OCI-LY7 (cell line): Measurements from ENCODE around the gene ARHGAP6. TPM values are rescaled to one million over a fixed set of nuclear protein-coding genes. Genes with fewer than 3 reads are reported as not detected.

Source experiments
- BruUV-seq: library from RNA; stranded (reverse); fragments of 400-500 nt; replicated peaks from 2 replicates; lab custom pipeline; 2021; lab: Mats Ljungman, UMichigan
- CTCF ChIA-PET: fragments of 300-600 bp; sonication (Branson Sonifier 250); formaldehyde crosslinking; loops from one replicate; lab custom pipeline; 2022; ENCODE audit warnings: antibody characterized with exemption; ENCODE audit not compliant: unreplicated experiment; lab: Charles Lee
- POLR2A ChIA-PET: fragments of 300-600 bp; sonication (Branson Sonifier 250); formaldehyde crosslinking; loops from one replicate; lab custom pipeline; 2022; ENCODE audit warnings: antibody characterized with exemption; lab: Charles Lee
- DNase-seq: peaks from one replicate; pipeline ENCODE4 v3.0.0-alpha.2; 2015; ENCODE audit warnings: low spot score
- H2AFZ ChIP-seq: fragments of 200-600 bp; sonication (generic), shearing (Covaris generic); 2 replicates; pipeline ENCODE4 v1.6.1; 2014; ENCODE audit warnings: mild to moderate bottlenecking, antibody characterized with exemption, low read length, moderate library complexity
- H3K27ac ChIP-seq: fragments of 200-600 bp; sonication (generic); 2 replicates; pipeline ENCODE4 v1.5.1; 2014; ENCODE audit warnings: mixed run types, low read depth, mild to moderate bottlenecking, moderate library complexity, low read length, inconsistent platforms; ENCODE audit not compliant: poor library complexity, severe bottlenecking
- H3K36me3 ChIP-seq: fragments of 200-600 bp; sonication (generic); 2 replicates; pipeline ENCODE4 v1.6.1; 2014; ENCODE audit warnings: mild to moderate bottlenecking, antibody characterized with exemption, low read length, moderate library complexity, mixed read lengths; ENCODE audit not compliant: insufficient read depth
- H3K4me1 ChIP-seq: fragments of 200-600 bp; sonication (generic); 2 replicates; pipeline ENCODE4 v1.5.1; 2014; ENCODE audit warnings: mild to moderate bottlenecking, low read length; ENCODE audit not compliant: insufficient read depth, poor library complexity, severe bottlenecking
- H3K4me2 ChIP-seq: fragments of 200-600 bp; sonication (generic); 2 replicates; pipeline ENCODE4 v1.6.1; 2014; ENCODE audit warnings: mild to moderate bottlenecking, low read length
- H3K4me3 ChIP-seq: fragments of 200-600 bp; sonication (generic); 2 replicates; pipeline ENCODE4 v1.5.1; 2014; ENCODE audit warnings: mild to moderate bottlenecking, low read depth, low read length; ENCODE audit not compliant: poor library complexity, severe bottlenecking
- H3K79me2 ChIP-seq: fragments of 200-600 bp; sonication (generic); 2 replicates; pipeline ENCODE4 v1.6.1; 2016; ENCODE audit warnings: low read depth, mild to moderate bottlenecking, low read length, moderate library complexity, mixed read lengths; ENCODE audit not compliant: insufficient read depth
- H3K9me2 ChIP-seq: fragments of 200-600 bp; sonication (generic); 2 replicates; pipeline ENCODE4 v1.6.1; 2016; ENCODE audit warnings: mild to moderate bottlenecking, low read length, mixed read lengths; ENCODE audit not compliant: insufficient read depth
- H3K9me3 ChIP-seq: fragments of 200-600 bp; sonication (generic); 2 replicates; pipeline ENCODE4 v1.6.1; 2014; ENCODE audit warnings: mild to moderate bottlenecking, mixed run types, low read length, mixed read lengths
- H4K20me1 ChIP-seq: fragments of 200-600 bp; sonication (generic); 2 replicates; pipeline ENCODE4 v1.6.1; 2014; ENCODE audit warnings: mild to moderate bottlenecking, antibody characterized with exemption, low read length, moderate library complexity, mixed read lengths; ENCODE audit not compliant: insufficient read depth
- EZH2phosphoT487 ChIP-seq: fragments of 200-600 bp; sonication (generic); IDR thresholded peaks from 2 replicates; pipeline ENCODE4 v1.6.1; 2018; ENCODE audit warnings: low read depth, borderline replicate concordance, mild to moderate bottlenecking, mixed run types, antibody characterized with exemption, low read length, moderate library complexity, mixed read lengths
- intact Hi-C: fragments of 100-400 bp; cut with micrococcal nuclease; formaldehyde crosslinking; loops from one replicate; pipeline ENCODE4 v1.10.0; 2022; ENCODE audit not compliant: unreplicated experiment
- total RNA-seq, 2 experiments: library from RNA; depleted of rRNA in 1 of 2; stranded (reverse); fragments of >200 nt in 1 of 2; shearing (Covaris generic) in 1 of 2; gene quantifications; 2 replicates each; pipeline ENCODE4 v1.2.3, GENCODE V29; 2014 to 2022
- TF ChIP-seq, protein P1 (sequence below): fragments of 200-600 bp; sonication (generic); conservative IDR thresholded peaks from 2 replicates; pipeline ENCODE4 v1.5.1; 2014; ENCODE audit warnings: mild to moderate bottlenecking, antibody characterized with exemption, low read length, moderate library complexity, mixed read lengths

ARHGAP6 gene
- total RNA-seq, 2 experiments from 2014 or later, result not detected

DNA sequence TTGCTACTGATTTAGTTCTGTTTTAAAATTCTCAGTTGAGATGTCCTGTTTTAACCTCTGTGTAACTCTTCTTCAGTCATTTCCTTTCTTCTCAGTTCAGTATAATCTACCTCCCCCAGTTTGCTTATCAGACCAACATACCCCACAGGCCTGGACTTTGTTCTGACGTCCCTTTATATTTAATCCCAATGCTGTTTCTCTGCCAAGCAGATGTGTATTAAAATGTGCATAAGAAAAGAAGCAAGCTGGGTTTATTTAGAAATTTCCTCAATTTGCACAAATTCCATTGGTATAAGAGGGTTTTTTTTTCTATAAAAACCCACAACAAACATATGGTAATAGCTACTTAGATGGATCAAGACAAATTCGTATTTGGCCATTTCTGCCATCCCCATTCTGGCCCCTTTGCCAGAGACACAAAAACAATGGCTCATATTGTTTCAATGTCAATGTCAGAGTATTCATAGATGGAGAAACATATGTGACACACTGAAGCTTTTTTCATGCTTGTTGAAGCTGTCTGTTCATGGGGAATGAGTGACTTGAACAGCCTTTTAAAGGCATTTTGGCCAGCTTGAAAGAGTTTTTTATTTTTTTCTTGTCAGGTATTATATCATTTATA lies 530.0 kb downstream of the ARHGAP6 start:
- Histone ChIP-seq H4K20me1 (no peaks in the 10 kb centered on the region), H2AFZ (no peak overlapping the region), H3K79me2 (no peaks in the 10 kb centered on the region), H3K4me1 (peaks cover 7% of the 10 kb centered on the region), H3K36me3 (no peaks in the 10 kb centered on the region), H3K4me3 (no peak overlapping the region), H3K4me2 (no peak overlapping the region), H3K27ac (no peak overlapping the region), H3K9me3 (no peaks in the 10 kb centered on the region), H3K9me2 (no peaks in the 10 kb centered on the region)
- DNase-seq, result no peak
- no TSS peak for BruUV-seq
- TF ChIP-seq, protein P1, sequence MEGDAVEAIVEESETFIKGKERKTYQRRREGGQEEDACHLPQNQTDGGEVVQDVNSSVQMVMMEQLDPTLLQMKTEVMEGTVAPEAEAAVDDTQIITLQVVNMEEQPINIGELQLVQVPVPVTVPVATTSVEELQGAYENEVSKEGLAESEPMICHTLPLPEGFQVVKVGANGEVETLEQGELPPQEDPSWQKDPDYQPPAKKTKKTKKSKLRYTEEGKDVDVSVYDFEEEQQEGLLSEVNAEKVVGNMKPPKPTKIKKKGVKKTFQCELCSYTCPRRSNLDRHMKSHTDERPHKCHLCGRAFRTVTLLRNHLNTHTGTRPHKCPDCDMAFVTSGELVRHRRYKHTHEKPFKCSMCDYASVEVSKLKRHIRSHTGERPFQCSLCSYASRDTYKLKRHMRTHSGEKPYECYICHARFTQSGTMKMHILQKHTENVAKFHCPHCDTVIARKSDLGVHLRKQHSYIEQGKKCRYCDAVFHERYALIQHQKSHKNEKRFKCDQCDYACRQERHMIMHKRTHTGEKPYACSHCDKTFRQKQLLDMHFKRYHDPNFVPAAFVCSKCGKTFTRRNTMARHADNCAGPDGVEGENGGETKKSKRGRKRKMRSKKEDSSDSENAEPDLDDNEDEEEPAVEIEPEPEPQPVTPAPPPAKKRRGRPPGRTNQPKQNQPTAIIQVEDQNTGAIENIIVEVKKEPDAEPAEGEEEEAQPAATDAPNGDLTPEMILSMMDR, result no peak
- TF ChIP-seq EZH2phosphoT487, result no peak
- ChIA-PET POLR2A (interaction anchor here (0.6 kb wide), 1 partner anchor 16 kb away, joined by 3 read pairs; no protein-coding TSS in a partner anchor), CTCF (no interaction called here)
- intact Hi-C loops, result loop anchor here (10.0 kb wide), 1 partner anchor 951 kb away; no protein-coding TSS in a partner anchor

DNA sequence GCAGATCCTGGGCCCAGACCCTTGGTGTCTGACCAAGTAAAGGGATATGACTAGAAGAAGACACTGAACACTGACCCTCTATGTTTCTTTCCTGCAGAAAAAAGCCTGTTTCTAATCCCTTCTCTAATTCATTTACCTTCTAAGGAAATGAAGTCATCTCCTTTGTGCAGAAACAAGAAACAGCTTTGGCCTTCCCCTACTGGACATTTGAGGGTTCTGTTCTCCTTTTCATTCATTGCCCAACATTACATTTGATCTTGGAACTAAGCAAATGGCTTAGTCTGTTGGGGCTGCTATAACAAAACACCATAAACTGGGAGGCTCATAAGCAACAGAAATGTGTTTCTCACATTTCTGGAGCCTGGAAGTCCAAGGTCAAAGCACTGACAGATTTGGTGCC lies 534.6 kb downstream of the ARHGAP6 start:
- POLR2A ChIA-PET, result no interaction called here
- Histone ChIP-seq H3K4me3 (no peak overlapping the region), H3K9me3 (no peaks in the 10 kb centered on the region), H4K20me1 (no peaks in the 10 kb centered on the region), H3K79me2 (no peaks in the 10 kb centered on the region), H3K4me1 (no peaks in the 10 kb centered on the region), H3K36me3 (no peaks in the 10 kb centered on the region), H2AFZ (no peak overlapping the region), H3K9me2 (no peaks in the 10 kb centered on the region), H3K4me2 (no peak overlapping the region), H3K27ac (no peak overlapping the region)
- DNase-seq, result no peak
- intact Hi-C loops, result loop anchor here (10.0 kb wide), 1 partner anchor 946 kb away; no protein-coding TSS in a partner anchor
- BruUV-seq, result no TSS peak
- TF ChIP-seq EZH2phosphoT487, result no peak
- TF ChIP-seq, protein P1, result no peak
- CTCF ChIA-PET, result no interaction called here

DNA sequence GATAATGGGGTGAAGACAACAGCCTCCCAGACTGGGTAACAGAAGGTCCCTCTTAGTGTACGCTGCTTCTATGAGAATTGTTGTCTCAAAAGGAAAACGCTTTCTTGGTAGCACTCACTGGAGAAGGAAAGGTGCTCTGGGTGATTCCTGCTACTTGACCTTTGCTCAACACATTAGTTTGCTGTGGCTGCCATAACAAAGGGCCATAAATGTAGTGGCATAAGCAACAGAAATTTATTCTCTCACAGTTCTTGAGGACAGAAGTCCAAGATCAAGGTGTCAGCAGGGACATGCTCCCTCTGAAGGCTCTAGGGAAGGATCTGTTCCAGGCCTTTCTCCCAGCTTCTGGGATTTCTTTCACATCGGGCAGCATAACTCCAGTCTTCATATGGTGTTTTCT lies 535.6 kb downstream of the ARHGAP6 start:
- no peaks in the 10 kb centered on the region for H3K4me1 ChIP-seq
- H3K79me2 ChIP-seq, result no peaks in the 10 kb centered on the region
- CTCF ChIA-PET, result no interaction called here
- H3K9me3 ChIP-seq, result no peaks in the 10 kb centered on the region
- intact Hi-C loops, result loop anchor here (10.0 kb wide), 1 partner anchor 945 kb away; no protein-coding TSS in a partner anchor
- TF ChIP-seq, protein P1, result no peak
- TF ChIP-seq EZH2phosphoT487, result no peak
- H3K9me2 ChIP-seq, result no peaks in the 10 kb centered on the region
- BruUV-seq, result no TSS peak
- POLR2A ChIA-PET, result no interaction called here
- H3K4me2 ChIP-seq, result no peak overlapping the region
- no peak for DNase-seq
- no peak overlapping the region for H3K27ac ChIP-seq
- no peak overlapping the region for H3K4me3 ChIP-seq
- H4K20me1 ChIP-seq, result no peaks in the 10 kb centered on the region
- H2AFZ ChIP-seq, result no peak overlapping the region
- no peaks in the 10 kb centered on the region for H3K36me3 ChIP-seq
